Activated B cell treated with CpG ODN at 0.5 μM for 24 hours (primary cell): ENCODE results near the gene FNDC7. TPM values are rescaled to one million over a fixed set of nuclear protein-coding genes. Genes with fewer than 3 reads are reported as not detected.

Experiments used
- ATAC-seq: fragments of 200-7000 bp; cut with Tn5 transposase; one replicate; pipeline ENCODE4 v1.10.0; 2021; ENCODE audit warnings: low read depth, mild to moderate bottlenecking, moderate library complexity
- CTCF ChIA-PET: fragments of 350-600 bp; sonication (Branson Sonifier 250); formaldehyde crosslinking; loops from one replicate; lab custom pipeline; 2021; ENCODE audit warnings: antibody characterized with exemption; lab: Charles Lee
- POLR2A ChIA-PET: fragments of 350-600 bp; sonication (Branson Sonifier 250); formaldehyde crosslinking; loops from one replicate; lab custom pipeline; 2021; ENCODE audit warnings: antibody characterized with exemption; lab: Charles Lee
- DNase-seq: peaks from one replicate; pipeline ENCODE4 v3.0.0; 2022
- H3K27ac Mint-ChIP-seq: one replicate; pipeline ENCODE4 v1.8.0; 2020; ENCODE audit warnings: mixed read lengths
- H3K27me3 Mint-ChIP-seq: one replicate; pipeline ENCODE4 v1.8.0; 2021; ENCODE audit warnings: mixed read lengths
- H3K36me3 Mint-ChIP-seq: one replicate; pipeline ENCODE4 v1.8.0; 2021; ENCODE audit warnings: low read depth, mixed read lengths
- H3K4me1 Mint-ChIP-seq: one replicate; pipeline ENCODE4 v1.8.0; 2021; ENCODE audit warnings: mixed read lengths
- H3K4me3 Mint-ChIP-seq: one replicate; pipeline ENCODE4 v1.8.0; 2020; ENCODE audit warnings: mild to moderate bottlenecking, mixed read lengths
- H3K9me3 Mint-ChIP-seq: one replicate; pipeline ENCODE4 v1.8.0; 2020; ENCODE audit warnings: mixed read lengths
- CTCF ChIP-seq: fragments of 200-600 bp; IDR thresholded peaks from one replicate; pipeline ENCODE4 v1.8.0; 2022; ENCODE audit warnings: antibody characterized with exemption, mild to moderate bottlenecking
- intact Hi-C: fragments of 100-400 bp; cut with micrococcal nuclease; formaldehyde crosslinking; loops from one replicate; pipeline ENCODE4 v1.15.1; 2024
- total RNA-seq: library from RNA; stranded (reverse); gene quantifications from 2 replicates; pipeline ENCODE4 v1.2.3, GENCODE V29; 2022

The FNDC7 gene
- total RNA-seq, 1 donor from 2014 or later: not detected

GRCh38 chr1:108708691-108709660, 3.7 kb upstream of the FNDC7 start:
- ATAC-seq: no peak
- intact Hi-C loops: no loop called here
- no peaks in the 10 kb centered on the region for H3K36me3 Mint-ChIP-seq
- H3K9me3 Mint-ChIP-seq: no peaks in the 10 kb centered on the region
- no peak overlapping the region for H3K4me3 Mint-ChIP-seq
- no peak for DNase-seq
- ChIA-PET POLR2A (no interaction called here), CTCF (interaction anchor here (1.1 kb wide), 1 partner anchor 189 kb away, joined by 5 read pairs; no protein-coding TSS in a partner anchor)
- H3K27ac Mint-ChIP-seq: no peak overlapping the region
- peaks cover 22% of the 10 kb centered on the region for H3K27me3 Mint-ChIP-seq
- H3K4me1 Mint-ChIP-seq: peaks cover 3% of the 10 kb centered on the region
- TF ChIP-seq CTCF: no peak

- CTCF ChIA-PET: interaction anchor here (0.6 kb wide), 1 partner anchor 298 kb away, joined by 7 read pairs; no protein-coding TSS in a partner anchor
- POLR2A ChIA-PET: no interaction called here
- intact Hi-C loops: no loop called here
- DNase-seq: no peak
- Mint-ChIP-seq H3K9me3 (no peaks in the 10 kb centered on the region), H3K27ac (no peak overlapping the region), H3K27me3 (peaks cover 31% of the 10 kb centered on the region), H3K36me3 (no peaks in the 10 kb centered on the region), H3K4me1 (no peaks in the 10 kb centered on the region), H3K4me3 (no peak overlapping the region)
- ATAC-seq: no peak
- TF ChIP-seq CTCF: no peak
Measured at GRCh38 chr1:108715932-108716331, 3.2 kb downstream of the FNDC7 start.

GRCh38 chr1:108716437-108717230, 3.9 kb downstream of the FNDC7 start:
- CTCF ChIA-PET: interaction anchor here (0.6 kb wide), 1 partner anchor 297 kb away, joined by 7 read pairs; no protein-coding TSS in a partner anchor
- Mint-ChIP-seq H3K4me1 (no peaks in the 10 kb centered on the region), H3K27me3 (peaks cover 29% of the 10 kb centered on the region), H3K9me3 (no peaks in the 10 kb centered on the region), H3K36me3 (no peaks in the 10 kb centered on the region), H3K4me3 (no peak overlapping the region), H3K27ac (no peak overlapping the region)
- POLR2A ChIA-PET: no interaction called here
- TF ChIP-seq CTCF: no peak
- no peak for ATAC-seq
- DNase-seq: no peak
- intact Hi-C loops: no loop called here

GRCh38 chr1:108717774-108718316, 5.1 kb downstream of the FNDC7 start:
- H3K4me1 Mint-ChIP-seq: no peaks in the 10 kb centered on the region
- intact Hi-C loops: no loop called here
- no peak overlapping the region for H3K4me3 Mint-ChIP-seq
- TF ChIP-seq CTCF: no peak
- H3K27me3 Mint-ChIP-seq: peaks cover 21% of the 10 kb centered on the region
- no peak for DNase-seq
- no peaks in the 10 kb centered on the region for H3K36me3 Mint-ChIP-seq
- CTCF ChIA-PET: no interaction called here
- ATAC-seq: no peak
- no peak overlapping the region for H3K27ac Mint-ChIP-seq
- POLR2A ChIA-PET: no interaction called here
- no peaks in the 10 kb centered on the region for H3K9me3 Mint-ChIP-seq
